HG02759 (cell line): ENCODE measurements around the gene C2CD5.
"Not testable (repeated sequence)": the region's sequence is repeated elsewhere in the genome, so short reads cannot be mapped to it uniquely, and the experiment has no call there.

Source experiments
- ATAC-seq: cut with Tn5 transposase; IDR thresholded peaks from one replicate; pipeline ENCODE4 v1.9.1; 2021; ENCODE audit warnings: mild to moderate bottlenecking, moderate library complexity; ENCODE audit not compliant: unreplicated experiment

The C2CD5 gene

DNA sequence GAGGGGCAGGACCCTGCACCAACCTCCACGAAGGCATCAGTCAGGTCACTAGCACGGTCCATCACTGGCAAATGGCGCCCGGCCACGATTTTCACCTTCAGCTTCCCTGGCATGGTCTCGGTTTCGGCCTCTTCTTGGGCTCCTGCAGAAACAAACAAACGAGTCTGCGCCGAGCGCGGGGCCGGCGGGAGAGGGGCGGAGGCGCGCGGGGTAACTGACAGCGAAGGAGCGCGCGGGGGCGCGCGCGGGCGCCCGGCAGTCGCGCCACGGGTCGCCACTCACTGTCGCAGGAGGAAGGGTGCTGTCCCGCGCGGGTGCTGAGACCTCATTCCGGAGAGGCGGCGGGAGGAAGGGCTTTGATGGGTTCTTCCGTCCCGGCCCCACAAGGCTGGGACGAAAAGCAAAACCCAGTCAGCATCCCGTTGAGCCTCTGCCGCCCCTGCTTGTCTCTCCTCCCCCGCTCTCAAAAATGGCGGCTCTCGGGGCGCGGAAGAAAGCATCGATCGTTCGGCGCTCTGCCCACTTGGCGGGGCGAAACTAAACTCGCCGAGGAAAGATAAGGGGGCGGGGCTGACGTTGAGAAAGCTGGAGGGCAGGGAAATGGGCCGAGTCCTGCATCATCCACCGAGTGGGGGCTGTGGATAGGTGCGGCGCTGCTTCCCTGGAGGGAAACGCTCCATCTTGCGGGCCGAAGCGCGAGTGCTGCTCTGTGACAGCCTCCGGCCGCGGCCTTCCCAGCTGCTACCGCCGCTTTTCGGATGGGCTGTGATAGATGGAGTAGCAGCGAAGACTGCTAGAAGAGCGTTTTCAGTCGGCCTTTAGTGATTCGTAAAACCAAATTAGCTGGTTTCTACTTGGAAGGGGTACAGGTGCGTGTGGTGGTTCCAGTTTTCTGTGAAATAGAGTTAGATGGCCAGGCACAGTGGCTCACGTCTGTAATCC is at the start of gene C2CD5:
Gene C2CD5, minus strand, starts transcription at position 505 of the 942 bp plus-strand sequence. Its CDS starts 392 bp downstream, at position 113.
- ATAC-seq = peak; percentile 74

DNA sequence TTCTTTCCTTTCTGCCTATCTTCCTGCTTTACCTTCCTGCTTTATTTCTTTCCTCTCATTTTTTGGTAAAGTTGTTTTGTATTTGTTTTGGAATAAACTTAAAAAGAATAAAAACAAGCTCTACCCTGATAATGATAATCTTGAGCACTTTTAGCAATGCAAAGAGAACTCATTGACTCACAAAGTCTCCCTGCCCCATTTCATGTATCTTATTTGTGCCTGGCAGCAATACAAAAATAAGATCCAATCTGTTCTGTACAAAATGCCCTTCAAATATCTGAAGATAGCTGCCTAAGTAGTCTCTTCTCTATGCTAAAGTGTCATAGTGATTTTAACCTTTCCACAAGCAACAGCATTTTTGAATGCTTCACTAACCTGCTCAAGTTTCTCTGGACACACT is 49.5 kb upstream of the C2CD5 start:
- no peak for ATAC-seq

DNA sequence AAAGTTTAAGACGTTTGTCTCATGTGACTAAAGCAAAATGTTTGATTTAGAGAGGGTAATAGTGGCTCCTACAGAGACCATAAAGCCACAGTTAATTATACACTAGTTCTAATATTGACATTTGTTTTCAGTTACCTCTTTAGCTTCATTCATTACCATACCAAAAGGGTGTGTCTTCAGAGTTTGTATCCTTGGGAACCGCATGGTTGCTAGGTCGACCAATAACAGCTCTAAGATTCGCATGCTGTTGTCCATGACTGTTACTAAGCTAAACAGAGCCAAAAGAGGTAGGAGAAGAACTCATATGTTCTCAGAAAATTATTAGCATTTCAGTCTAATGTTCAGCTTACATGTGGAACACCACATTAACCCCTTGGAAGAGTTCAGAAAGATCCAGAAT is 44.5 kb upstream of the C2CD5 start:
- no peak for ATAC-seq

- ATAC-seq = no peak
Measured at GRCh38 chr12:22578328-22578727, 34.0 kb upstream of the C2CD5 start.

DNA sequence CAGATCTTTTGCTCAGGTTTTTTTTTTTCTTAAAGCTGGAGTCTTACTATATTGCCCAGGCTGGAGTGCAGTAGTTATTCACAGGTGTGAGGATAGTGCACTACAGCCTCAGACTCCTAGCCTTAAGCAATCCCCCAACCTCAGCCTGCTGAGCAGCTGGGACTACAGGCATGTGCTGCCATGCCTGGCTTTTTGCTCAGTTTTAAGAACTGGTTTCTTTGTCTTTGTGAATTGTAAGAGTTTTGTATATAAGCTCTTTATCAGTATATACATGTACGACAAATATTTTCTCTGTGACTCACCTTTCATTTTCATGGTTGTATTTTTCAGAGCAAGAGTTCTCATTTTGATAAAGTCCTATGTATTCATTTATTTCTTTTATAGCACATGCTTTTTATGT is 33.3 kb upstream of the C2CD5 start:
- no peak for ATAC-seq

- no peak for ATAC-seq
Measured at GRCh38 chr12:22576473-22576872, 32.1 kb upstream of the C2CD5 start.

DNA sequence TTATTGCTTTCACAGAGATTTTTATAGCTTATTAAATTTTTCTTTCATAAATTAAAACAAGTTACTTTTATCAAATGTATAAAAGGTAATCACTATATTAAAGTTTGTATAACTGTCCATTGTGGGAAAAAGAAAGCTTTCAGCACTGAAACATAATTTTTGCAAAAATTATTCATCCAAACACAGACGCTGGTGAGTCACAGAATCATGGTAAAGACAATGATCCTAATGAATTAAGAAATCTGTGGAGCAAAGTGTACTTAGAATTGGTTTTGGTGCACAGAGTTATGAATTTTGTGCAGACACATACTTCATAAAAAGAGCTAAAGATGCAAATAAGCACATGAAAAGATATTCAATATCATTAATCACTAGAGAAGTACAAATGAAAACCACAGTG is 31.7 kb upstream of the C2CD5 start:
- ATAC-seq = no peak

GRCh38 chr12:22574921-22575320 is 30.6 kb upstream of the C2CD5 start:
- ATAC-seq = no peak

- ATAC-seq = peak; percentile 52
Measured at GRCh38 chr12:22573181-22573580, 28.8 kb upstream of the C2CD5 start.

DNA sequence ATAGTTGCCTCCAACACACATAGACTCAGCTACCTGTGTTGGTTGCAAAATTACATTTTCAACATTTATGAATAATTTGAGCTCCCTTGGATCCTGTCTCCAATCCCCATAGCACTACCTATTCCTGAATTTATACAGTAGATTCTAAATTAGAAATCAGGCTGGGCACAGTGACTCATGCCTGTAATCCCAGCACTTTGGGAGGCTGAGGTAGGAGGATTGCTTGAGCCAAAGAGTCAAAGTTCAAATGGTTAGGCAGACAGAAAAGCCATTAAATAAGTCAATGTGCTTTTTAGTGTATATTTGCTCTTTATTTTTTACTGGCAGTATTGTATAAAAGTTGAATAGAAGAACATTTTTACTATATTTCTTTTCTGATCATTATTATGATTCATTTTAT is 24.9 kb upstream of the C2CD5 start:
- no peak for ATAC-seq

GRCh38 chr12:22562036-22563028 is 18.0 kb upstream of the C2CD5 start:
- no peak for ATAC-seq

- ATAC-seq = not testable (repeated sequence)
Measured at GRCh38 chr12:22554750-22555149, 10.4 kb upstream of the C2CD5 start.

DNA sequence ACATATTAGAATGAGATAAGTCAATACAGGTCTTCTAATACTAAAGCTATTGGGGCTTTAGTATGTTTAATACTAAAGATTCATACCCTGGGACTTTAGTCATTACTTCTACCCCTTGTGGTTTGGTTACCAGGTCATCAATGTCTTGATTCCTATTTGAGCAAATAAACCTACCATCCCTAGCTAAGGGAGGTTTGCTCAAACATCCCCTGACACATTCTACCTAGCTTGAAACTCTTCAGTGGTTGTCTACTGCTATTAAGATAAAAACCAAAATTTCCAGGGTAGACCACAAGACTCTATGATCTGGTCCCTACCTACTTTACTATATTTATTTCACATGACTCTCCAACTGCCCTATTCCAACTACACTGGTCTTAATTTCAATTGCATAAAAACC is 7.3 kb upstream of the C2CD5 start:
- no peak for ATAC-seq

DNA sequence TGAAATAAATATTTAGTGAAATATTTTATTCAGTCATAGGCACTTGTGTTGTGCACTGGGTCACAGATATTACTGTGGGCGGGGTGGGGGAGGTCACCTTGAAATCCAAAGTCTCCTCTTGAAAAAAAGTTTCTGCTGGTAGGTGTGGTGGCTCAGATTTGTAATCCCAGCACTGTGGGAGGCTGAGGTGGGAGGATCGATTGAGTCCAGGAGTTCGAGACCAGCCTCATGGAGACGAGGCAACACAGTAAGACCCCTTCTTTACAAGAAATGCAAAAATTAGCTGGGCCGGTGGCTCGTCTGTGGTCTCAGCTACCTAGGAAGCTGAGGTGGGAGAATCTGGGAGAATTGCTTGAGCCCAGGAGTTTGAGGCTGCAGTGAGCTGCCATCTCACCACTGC is 913 bp upstream of the C2CD5 start:
- ATAC-seq = no peak

- peak; percentile 54 for ATAC-seq
Measured at GRCh38 chr12:22543246-22544037, 900 bp downstream of the C2CD5 start.

DNA sequence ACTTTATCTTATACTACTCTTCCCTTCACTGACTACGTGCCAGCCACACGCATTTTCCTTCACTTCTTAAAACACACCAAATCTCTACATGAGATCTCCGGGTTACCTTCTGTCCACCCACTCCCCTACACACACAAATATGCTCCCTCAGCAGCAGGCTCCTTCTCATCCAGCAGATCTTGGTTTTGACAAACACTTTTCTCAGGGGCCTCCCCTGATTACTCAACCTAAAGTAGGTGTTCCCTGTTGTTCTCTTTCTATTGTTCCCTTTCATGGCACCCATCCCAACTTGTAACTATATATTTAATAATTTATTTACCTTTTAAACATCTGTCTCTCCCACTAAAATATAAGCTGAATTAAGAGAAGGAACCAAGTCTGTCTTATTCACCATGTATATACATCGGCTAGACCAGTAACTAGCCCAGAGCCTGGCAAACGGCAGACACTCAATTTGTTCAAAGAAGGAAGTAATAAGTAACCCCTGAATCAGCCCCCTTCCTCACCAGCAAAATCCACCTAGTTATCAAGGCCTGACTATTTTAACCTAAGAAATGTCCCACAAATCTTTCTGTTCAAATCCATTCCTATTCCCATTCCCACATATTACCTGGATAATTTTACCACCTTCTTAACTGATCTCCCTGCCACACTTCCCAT is 2.7 kb downstream of the C2CD5 start:
- ATAC-seq = no peak

- ATAC-seq = no peak
Measured at GRCh38 chr12:22539055-22539454, 5.3 kb downstream of the C2CD5 start.

GRCh38 chr12:22538311-22538710 is 6.0 kb downstream of the C2CD5 start:
- ATAC-seq = no peak

DNA sequence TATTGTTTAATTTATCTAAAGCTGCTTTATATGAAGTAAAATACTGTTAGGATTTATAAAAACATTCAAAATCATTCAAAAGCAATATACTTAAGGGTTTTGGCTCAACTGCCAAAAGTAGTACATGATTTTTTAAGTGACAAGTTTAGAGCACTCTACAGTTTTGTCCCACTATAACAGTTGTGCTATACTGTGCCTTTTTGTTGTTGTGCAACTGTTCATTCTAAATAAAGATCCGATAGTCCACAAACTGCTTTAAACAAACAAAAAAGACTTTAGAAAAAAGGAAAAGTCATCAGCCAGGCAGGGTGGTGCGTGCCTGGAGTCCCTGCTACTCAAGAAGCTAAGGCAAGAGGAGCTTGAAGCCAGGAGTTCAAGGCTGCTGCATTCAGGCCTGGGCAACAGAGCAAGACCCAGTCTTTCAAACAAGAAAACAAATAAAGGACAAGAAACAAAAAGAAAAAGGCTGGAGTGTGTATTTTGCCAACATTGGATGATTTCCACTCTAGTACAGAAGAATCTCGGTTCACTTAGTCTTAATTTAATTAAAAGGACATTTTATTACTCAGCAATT is 7.3 kb downstream of the C2CD5 start:
- ATAC-seq = no peak
